Lower leg skin (tissue), 4 donors: Measurements from ENCODE around the gene BCAS1. TPM values are rescaled to one million over a fixed set of nuclear protein-coding genes. Genes with fewer than 3 reads are reported as not detected.

Experiments used
- DNase-seq, 2 donors: peaks; one replicate each; pipeline ENCODE4 v3.0.0-alpha.2; 2019; ENCODE audit warnings: low spot score in 2 of 2
- H3K4me3 ChIP-seq: fragments of 200-600 bp; sonication (generic); 2 replicates; pipeline ENCODE4 v1.5.1; 2017; ENCODE audit warnings: mild to moderate bottlenecking, low read depth; ENCODE audit not compliant: poor library complexity, severe bottlenecking
- CTCF ChIP-seq, 3 donors: fragments of 450-650 bp; IDR thresholded peaks; one replicate each; pipeline ENCODE4 v1.5.1; 2016; ENCODE audit warnings: antibody characterized with exemption in 3 of 3, mild to moderate bottlenecking in 3 of 3, moderate library complexity in 2 of 3
- POLR2A ChIP-seq, 2 donors: fragments of 450-650 bp; IDR thresholded peaks; one replicate each; pipeline ENCODE4 v1.6.1; 2016 to 2017; ENCODE audit warnings: antibody characterized with exemption in 2 of 2, mild to moderate bottlenecking in 1 of 2, moderate library complexity in 1 of 2
- WGBS, 2 donors: methylation state at CpG; one replicate each; pipeline ENCODE4 v1.1.5; 2018; 5-methylcytosine and 5-hydroxymethylcytosine counted together
- intact Hi-C: fragments of 100-400 bp; cut with DNase I; formaldehyde crosslinking; loops from one replicate; pipeline ENCODE4 v1.15.0; 2023; ENCODE audit warnings: low total_unique reads
- total RNA-seq, 4 donors: library from RNA; depleted of rRNA; stranded (reverse); fragments of >200 nt; gene quantifications; one replicate each; pipeline ENCODE4 v1.1.0, GENCODE V29; 2016

The BCAS1 gene
- total RNA-seq, 4 donors from 2014 or later: 1.7 to 3.7 (median 2.1) TPM

GRCh38 chr20:54063992-54064676 lies 6.3 kb downstream of the BCAS1 start:
- H3K4me3 ChIP-seq: no peak overlapping the region
- intact Hi-C loops: no loop called here
- DNase-seq: no peak
- TF ChIP-seq POLR2A (IDR thresholded peaks at IDR 0.05) (no peak), CTCF (IDR thresholded peaks at IDR 0.05) (no peak)
- 71 to 76% methylated on average over 11 of the region's 11 CpGs for WGBS, 2 donors

DNA sequence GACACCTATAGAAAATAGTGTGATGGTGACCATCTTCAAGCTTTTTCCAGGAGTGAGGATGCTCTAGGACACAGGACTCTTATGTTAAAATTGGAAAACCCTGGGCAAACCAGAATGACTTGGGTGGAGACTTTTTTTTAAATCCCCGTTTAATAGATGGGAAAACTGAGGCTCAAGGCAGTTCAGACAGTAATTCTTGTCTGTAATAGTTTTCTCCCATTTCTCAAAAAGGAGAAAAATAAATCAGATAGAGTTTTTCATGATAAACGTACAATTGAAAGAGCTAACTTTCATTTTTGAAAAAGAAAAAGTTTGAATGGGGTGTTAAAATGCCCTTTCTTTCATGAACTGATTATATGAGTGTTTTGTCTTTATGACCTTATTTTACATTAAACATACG lies 6.8 kb downstream of the BCAS1 start:
- H3K4me3 ChIP-seq: no peak overlapping the region
- 79 to 82% methylated on average over 3 of the region's 3 CpGs for WGBS, 2 donors
- DNase-seq: no peak
- TF ChIP-seq POLR2A (IDR thresholded peaks at IDR 0.05): no peak
- TF ChIP-seq CTCF (IDR thresholded peaks at IDR 0.05): no peak
- intact Hi-C loops: no loop called here

GRCh38 chr20:54062812-54063280 lies 7.5 kb downstream of the BCAS1 start:
- no peak overlapping the region for H3K4me3 ChIP-seq
- intact Hi-C loops: no loop called here
- no peak for DNase-seq
- 28 to 31% methylated on average over 4 of the region's 4 CpGs for WGBS, 2 donors
- peak in 1 of 3 donors; percentile 15 for TF ChIP-seq CTCF (IDR thresholded peaks at IDR 0.05)
- TF ChIP-seq POLR2A (IDR thresholded peaks at IDR 0.05): no peak

GRCh38 chr20:54061101-54061881 lies 9.1 kb downstream of the BCAS1 start:
- DNase-seq: no peak
- WGBS, 2 donors: 39 to 45% methylated on average over 8 of the region's 8 CpGs
- TF ChIP-seq POLR2A (IDR thresholded peaks at IDR 0.05): no peak
- no peak for TF ChIP-seq CTCF (IDR thresholded peaks at IDR 0.05)
- intact Hi-C loops: no loop called here
- H3K4me3 ChIP-seq: no peak overlapping the region

GRCh38 chr20:54059691-54060364 lies 10.6 kb downstream of the BCAS1 start:
- no peak for DNase-seq
- intact Hi-C loops: no loop called here
- TF ChIP-seq CTCF (IDR thresholded peaks at IDR 0.05): no peak
- TF ChIP-seq POLR2A (IDR thresholded peaks at IDR 0.05): no peak
- H3K4me3 ChIP-seq: no peak overlapping the region
- 93% methylated on average over 6 of the region's 6 CpGs for WGBS, 2 donors
